Effector CD8-positive, alpha-beta T cell (primary cell): ENCODE measurements around the gene TOP2A.

Experiments
- DNase-seq: peaks from one replicate; lab custom pipeline; 2025; lab: John Stamatoyannopoulos, UW

The TOP2A gene

DNA sequence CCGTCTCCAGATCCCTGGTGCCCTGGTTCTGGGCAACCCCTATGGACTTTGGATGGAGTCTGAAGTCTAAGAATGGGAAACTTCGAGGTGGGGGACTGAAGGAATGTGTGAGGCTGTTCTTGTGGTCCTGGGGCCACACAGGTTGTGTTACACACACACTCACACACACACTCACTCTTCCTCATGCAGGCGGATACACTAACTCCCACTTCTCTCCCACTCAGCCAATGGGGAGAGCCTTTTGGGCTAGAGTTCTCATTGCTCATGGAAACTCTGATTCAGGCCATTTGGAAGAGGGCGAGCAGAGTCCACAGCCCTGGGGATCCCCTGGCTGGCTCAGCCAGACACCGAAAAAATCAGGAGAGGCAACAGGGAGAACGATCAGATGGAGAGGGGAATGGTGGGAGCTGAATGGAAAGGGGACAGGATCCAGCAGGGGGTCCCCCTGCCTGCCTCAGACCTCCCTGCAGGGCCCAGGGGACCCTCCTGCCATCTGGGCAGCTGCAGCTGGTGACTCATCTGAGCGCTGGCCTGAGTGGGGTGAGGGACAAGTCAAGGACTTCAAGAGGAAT is 34.6 kb upstream of the TOP2A start:
- DNase-seq = no peak

DNA sequence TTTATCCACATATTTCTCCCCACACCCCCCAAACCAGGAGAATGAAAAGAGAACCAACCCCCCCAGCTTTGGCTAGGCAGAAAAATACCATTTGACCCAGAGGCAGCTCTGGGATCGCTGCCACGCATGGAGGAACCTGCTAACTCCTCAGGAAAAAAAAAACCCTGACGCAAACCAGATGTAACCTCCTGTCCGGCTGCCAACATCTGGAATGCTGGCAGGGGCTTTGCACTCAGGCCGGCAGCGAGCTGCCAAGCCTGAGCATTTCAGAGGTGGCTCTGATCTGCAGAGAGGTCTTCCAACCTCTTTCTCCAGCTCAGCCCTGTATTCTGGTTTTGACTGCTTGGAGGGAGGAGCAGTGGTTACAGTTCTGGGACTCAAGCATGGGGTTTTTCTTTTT is 33.7 kb upstream of the TOP2A start:
- no peak for DNase-seq

DNA sequence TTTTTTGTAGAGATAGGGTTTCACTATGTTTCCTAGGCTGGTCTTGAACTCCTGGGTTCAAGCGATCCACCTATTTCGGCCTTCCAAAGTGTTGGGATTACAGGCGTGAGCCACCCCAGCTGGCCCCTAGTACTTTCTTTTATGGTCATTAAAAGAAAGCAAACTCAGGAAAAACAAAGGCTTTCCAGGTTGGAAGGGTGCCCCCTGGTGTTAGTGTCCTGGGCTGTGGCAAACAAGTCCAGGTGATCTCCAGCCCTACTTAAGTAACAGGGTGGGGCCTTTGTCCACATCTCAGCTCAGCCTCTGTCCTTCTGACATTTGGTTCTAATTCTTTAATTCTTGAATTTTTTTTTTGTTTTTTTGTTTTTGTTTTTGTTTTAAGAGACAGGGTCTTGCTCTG is 32.5 kb upstream of the TOP2A start:
- no peak for DNase-seq

DNA sequence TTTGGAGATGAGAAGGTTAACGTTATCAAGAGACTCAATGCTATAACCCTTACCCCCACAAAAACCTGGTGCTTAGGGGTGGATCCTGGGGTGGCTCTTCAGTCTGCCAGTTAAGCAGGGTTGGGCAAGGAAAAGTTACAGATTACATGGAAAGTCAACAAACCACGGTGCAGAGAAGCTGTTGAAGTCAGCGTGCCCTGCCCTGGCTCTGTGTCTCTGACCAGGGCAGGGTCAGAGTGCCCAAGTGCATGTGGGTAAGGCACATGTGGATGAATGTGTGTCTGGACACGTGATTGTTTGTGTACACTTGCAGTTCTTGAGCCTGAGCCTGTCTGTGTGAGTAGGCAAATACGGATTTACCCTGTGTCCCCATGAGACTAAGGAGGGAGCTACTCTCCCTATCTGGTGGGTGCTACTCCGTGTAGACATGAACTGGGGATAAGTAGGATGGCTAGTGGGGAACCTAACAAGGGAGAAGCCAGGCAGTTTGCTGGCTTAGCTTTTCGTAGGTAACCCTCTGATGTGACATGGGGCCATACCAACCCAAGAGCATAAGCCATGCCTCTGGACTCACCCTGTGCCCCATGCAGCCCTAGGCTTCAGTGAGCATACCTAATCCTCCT is 31.1 kb upstream of the TOP2A start:
- no peak for DNase-seq

DNA sequence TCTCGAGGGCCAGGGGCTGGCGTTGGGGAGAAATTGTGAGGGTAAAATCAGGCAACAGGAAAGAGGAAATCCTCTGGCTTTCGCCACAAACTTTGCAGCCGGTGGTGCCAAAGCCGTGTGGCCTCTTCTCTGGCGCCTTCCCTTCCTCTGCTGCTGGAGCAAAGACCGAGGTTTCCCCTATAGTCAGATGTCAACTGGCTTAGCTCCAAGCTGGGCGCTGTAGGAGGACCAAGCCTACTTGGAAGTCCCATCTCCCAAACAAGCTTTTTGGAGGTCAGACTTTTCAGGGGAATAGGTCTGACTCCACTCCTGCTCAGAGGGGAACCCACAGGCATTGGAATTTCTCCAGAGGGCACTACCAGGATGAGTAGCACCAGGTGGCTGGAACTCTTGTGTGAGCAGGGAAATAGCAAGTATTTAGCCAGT is 30.5 kb upstream of the TOP2A start:
- DNase-seq = no peak

DNA sequence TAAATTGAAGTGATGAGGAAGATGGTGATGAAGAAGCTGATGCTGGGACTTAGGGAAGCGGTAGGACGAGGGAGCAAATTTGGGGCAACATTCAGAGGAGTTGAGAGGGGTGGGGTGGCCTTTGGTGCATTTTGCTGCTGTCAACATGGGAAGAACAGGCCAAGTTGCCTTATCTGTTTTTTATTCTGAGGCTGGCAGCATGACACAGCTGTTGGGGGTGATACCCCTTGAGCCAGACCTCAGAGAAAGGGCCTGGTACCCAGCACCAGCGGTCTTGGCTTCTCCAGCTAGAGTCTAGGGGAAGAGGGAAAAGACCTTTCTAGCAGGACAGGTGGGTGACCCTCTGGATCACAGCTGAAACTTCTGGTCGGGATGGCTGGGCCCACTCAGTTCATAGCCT is 30.1 kb upstream of the TOP2A start:
- DNase-seq = no peak

DNA sequence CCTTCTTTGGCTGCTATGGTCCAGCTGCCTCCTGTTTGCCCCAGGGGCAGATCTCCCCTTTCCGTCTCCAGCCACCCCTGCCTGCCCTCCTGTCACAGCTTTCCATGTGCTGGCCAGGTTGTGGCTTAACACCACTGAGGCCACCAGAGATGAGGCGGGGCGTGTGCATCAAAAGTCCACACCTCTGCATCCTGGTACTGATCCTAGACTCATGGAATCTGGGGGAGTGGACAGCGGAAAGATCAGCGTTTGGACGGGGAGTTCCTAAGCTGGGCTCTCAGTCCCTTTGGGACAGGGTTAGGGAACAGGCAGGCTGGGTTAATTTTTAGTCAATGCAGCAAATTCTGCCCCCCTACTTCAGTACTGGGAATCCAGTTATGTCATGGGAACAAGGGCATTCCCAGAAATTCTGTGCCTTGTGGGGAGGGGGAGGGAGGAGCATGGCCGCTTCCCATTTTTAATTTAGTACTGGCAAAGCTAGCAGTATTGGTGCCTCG is 29.5 kb upstream of the TOP2A start:
- DNase-seq = no peak

DNA sequence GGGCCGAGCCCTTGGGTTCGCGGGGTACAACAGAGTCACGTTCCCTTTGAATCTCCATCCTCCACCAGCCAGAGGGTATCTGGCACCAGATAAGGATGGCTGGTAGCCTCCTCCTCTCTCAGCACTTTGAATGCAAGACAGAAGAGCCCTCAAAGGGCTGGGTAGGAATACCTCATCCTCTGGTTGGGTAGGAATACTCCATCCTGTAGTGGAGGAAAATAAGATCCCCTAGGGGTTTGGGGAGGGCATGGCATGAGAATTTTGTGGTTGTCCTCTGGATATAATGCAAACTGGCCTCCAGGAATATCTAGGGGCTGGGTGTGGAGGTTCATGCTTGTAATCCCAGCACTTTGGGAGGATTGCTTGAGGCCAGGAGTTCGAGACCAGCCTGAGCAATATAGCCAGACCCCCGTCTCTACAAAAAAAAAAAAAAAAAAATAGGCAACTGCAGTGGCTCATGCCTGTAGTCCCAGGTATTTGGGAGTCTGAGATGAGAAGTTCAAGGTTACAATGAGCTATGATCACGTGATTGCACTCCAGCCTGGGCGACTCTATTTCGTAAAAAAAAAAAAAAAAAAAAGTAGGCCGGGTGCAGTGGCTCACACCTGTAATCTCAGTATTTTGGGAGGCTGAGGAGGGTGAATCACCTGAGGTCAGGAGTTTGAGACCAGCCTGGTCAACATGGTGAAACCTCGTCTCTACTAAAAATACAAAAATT is 28.2 kb upstream of the TOP2A start:
- no peak for DNase-seq

DNA sequence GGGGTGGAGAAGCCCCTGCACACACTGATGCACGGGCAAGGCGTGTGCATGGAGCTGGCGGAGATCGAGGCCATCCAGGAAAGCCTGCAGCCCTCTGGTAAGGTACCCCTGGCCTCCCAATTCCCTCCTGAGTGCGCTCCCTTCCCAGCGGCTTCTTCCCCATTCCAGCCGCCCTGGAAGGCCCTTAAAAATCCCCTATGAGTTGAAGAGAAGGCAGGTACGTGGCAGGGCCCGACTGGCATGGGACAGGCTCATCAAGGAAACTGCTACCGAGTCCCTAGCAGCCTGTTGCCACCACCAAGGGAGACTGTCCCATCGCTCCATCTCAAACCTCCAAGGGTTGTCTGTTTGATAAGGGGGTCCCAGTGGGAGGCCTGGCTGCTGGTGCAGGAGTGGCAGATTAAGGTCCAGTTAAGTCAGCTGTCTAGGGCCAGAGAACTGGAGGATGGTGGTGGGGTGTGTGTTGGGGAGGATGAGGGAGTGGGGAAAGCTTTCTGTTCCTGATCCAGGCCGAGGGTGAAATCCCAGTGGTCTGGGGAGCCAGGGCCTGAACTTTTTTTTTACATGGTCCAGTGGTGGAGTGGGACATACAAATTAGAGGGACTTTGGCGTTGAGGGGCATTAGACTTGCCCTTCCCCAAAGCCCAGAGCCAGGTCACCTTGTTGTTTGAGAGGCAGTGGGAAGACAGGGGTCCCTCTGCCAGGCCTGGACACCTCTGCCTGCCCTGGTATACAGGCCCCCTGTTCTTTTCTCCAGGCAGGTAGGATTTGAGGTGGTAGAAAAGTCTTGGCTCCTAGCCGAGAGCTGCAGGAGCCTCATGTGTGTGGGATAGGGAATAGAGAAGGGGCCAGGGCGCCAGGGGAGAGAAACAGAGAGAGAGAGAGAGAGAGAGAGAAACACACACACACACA is 26.5 kb upstream of the TOP2A start:
- DNase-seq = no peak

DNA sequence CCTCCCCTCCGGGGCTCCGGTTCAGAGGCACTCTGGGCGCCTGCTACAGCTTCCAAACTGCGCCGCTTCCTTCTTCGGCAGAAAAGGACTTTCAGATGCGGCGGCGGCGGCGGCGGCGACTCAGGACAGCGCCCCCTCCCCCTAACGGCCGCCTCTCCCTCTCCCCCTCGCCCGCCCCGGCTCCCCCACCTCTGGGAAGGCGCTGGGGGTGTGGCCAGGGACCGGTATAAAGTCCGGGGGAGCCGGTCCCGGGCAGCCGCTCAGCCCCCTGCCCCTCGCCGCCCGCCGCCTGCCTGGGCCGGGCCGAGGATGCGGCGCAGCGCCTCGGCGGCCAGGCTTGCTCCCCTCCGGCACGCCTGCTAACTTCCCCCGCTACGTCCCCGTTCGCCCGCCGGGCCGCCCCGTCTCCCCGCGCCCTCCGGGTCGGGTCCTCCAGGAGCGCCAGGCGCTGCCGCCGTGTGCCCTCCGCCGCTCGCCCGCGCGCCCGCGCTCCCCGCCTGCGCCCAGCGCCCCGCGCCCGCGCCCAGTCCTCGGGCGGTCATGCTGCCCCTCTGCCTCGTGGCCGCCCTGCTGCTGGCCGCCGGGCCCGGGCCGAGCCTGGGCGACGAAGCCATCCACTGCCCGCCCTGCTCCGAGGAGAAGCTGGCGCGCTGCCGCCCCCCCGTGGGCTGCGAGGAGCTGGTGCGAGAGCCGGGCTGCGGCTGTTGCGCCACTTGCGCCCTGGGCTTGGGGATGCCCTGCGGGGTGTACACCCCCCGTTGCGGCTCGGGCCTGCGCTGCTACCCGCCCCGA is 25.7 kb upstream of the TOP2A start, which contains the start of gene IGFBP4:
Gene IGFBP4 (plus strand): TSS at position 255 of the 792 bp plus-strand sequence. CDS start 286 bp downstream, at position 541.
- DNase-seq = peak; percentile 17

DNA sequence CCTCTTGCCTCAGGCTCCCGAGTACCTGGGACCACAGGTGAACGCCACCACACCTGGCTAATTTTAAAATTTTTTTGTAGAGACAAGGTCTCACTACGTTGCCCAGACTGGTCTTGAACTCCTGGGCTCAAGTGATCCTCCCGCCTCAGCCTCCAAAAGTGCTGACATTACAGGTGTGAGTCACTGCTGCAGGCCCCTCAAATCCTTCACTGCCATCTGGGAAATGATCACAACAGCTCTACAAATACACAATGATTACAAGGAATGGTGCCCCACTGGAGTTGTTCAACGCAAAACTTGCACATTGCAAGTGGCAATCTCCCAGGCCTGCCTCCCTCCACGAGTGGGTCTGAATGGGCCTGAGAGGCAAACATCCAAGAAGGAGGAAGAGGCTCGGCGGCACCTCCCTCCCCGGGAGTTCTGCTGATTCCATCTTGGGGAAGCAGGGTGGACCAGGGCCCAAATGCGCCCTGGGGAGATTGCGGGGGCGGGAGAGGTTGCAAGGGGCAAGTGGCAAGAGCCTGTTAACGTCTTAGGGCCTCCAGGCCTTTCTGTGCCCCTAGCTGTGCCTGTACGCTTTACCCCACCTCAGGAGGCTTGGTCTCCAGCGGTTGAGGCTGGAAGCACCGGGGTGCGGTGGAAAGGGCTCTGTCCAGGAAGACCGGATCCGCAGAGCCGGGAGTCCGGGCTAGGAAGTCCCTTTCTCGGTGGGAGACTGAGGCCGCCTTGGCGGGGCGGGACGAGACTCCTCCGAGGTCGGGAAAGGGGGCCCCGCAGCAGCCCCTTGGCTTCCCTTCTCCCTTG is 24.9 kb upstream of the TOP2A start:
- no peak for DNase-seq

DNA sequence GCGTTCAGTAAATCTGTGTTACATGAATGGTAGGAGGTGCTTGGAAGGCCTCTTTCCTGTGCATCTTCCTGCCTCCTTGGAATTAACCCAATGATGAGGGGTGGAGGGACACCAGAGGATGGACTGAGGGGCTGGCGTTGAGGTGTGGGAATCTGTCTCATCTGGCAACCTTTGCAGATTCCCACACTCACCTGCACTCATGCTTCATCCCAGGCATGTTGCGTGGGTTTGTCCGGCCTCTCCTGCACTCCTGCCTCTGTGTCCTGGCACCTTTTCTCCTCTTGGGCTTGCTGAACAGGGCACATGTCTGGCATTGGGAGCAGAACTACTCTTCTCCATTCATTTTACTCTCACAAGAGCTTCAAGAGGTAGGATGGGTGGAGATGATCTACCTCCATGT is 22.5 kb upstream of the TOP2A start:
- no peak for DNase-seq

DNA sequence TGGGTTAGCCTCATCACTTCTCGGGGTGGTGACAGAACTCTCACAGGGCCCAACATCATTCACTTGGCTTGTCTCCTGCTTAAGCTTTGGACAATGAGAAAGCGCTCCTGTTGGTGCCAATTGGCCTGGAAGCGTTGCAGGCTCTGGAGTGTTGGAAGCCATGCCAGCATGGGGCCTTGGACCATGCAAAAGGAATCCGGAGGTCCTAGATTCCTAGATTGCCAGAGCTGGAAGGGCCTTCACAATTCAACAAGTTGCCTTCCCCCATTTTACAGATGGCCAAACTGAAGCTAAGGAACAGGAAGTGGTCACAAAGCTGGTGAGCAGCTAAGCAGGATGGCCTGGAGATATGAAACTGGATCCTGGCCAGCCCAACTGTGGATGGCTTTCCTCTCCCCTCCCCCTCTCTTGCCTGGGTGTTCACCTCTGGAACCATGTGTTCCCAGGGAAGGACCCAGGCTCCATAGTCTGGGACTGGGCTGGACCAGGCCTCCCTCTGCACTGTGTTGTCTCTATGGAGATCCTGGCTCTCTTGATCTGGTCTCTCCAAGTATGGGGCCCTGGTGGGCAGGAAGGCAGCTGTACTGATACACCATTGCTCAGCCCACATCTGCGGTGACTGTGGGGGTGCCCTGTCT is 19.5 kb upstream of the TOP2A start:
- no peak for DNase-seq

DNA sequence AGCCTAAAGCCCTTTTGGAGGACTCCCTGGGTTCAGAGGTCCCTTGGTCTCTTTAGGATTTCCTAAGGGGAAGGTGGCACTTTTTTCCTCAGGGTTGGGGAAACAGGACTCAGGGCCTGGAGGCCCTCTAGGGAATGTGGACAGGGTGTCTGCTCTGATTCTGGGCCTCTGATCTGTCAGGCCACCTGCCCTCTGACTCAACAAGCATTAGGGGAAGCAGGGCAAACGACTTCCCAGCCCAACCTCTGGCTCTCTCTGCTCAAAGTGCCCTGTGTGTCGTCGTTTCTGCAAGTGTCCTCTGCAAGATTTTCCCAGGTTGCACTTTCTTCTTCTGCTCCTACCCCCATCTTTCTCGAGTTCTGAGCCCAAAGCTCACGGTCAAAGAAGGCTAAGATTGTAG is 18.9 kb upstream of the TOP2A start:
- DNase-seq = no peak

DNA sequence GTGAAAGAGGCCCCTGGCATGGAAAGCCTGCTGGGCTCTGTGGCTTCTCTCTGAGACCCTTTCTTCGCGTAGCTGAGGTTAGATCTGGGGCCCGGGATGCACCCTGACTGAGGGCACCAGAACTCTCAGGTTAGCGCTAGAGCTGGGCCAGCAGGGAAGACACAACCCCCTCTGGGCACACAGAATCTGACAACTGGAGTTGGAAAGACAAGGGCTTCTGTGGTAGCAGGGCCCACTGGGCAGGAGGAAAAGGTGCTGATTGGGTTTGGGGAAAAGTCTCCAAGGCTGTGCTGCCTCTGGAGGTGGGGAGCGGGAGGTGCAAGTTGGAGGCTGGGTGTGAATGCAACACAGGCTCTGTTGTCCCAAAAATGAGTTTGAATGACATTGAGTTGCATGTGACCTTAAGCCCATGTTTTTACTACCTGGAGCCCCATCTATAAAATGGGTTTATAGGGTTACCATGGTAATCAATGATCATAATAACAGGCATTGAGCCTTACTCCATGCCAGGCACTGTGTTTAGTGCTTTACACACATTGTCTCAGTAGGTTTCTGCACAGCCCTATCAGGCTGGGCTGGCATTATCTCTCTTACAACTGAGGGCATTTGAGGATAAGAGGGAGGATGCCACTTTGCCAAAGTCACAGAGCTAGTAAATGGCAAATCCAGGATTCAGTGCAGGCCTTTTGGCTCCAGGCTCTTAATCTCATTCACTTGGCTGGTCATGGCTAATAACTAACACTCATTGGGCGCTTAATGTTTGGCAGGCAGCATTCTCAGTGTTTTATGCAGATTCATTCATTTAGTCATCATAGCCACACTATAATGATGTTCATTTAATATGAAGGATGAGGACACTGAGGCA is 16.1 kb upstream of the TOP2A start:
- no peak for DNase-seq

DNA sequence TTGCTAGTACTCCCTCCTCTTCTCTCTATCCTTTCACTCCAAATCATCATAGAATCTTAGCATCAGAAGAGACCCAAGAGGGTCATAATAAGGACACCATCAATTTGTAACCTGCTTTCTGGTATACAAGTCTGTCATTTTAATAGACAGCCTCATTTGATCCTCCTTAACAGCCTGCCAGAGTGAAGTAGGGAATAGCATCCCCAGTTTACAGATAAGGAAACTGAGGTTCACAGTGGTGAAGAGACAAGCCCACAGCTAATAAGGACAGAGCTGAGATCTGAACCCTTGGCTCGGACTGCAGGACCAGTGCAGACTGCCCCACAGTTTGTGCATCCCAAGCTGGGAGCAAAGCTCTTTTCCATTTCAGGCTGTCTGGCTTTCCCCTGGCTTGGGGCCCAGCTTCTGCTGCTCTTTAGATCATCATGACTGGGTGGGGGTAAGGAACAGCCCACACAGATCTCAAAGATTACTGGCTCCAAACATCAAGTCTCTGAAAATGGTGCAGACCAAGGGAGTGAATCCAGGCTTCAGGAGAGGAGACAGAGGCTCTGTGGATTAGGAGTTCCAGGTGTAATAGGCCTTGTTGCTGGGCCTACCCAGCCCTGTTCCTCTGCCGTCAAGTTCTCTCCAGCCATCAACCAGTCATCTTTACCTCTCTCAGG is 15.3 kb upstream of the TOP2A start:
- no peak for DNase-seq

DNA sequence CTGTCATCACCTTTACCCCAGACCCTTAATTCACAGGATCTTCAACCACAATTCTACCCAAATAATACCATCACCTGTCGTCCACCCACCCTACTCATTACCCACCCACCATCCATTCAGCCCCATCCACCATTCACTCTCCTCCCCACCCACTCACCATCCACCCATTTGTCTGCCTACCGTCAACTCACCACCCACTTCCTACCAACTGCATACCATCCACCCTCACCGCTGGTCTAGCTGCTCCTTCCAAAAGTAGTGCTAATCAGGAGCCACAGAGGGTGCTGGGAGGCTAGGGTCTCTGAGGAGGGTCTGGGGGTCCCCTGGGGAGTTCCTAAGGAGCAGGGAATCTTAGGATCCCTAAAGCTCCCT is 13.5 kb upstream of the TOP2A start:
- DNase-seq = no peak
